Osteoblast (primary cell): Measurements from ENCODE around the gene ADH6. TPM values are rescaled to one million over a fixed set of nuclear protein-coding genes. Genes with fewer than 3 reads are reported as not detected.

ENCODE experiments used
- DNase-seq: peaks from one replicate; pipeline ENCODE4 v3.0.0; 2011; ENCODE audit warnings: low spot score, mixed read lengths; ENCODE audit not compliant: insufficient read length; ENCODE audit errors: missing footprints
- H2AFZ ChIP-seq: 2 replicates; pipeline ENCODE4 v1.6.0; 2011; ENCODE audit warnings: mild to moderate bottlenecking, low read length
- H3K27ac ChIP-seq: 2 replicates; pipeline ENCODE4 v1.5.1; 2011; ENCODE audit warnings: mild to moderate bottlenecking, low read depth, low read length, moderate library complexity
- H3K27me3 ChIP-seq: 2 replicates; pipeline ENCODE4 v1.6.0; 2012; ENCODE audit warnings: mild to moderate bottlenecking, control low read depth, inconsistent platforms, low read length, moderate library complexity; ENCODE audit not compliant: insufficient read depth
- H3K36me3 ChIP-seq: 2 replicates; pipeline ENCODE4 v1.5.1; 2011; ENCODE audit warnings: mild to moderate bottlenecking, low read length, control low read depth, moderate library complexity; ENCODE audit not compliant: insufficient read depth
- H3K4me1 ChIP-seq: 2 replicates; pipeline ENCODE4 v1.5.1; 2011; ENCODE audit warnings: mild to moderate bottlenecking, low read length, control low read depth, moderate library complexity; ENCODE audit not compliant: insufficient read depth
- H3K4me2 ChIP-seq: 2 replicates; pipeline ENCODE4 v1.6.0; 2011; ENCODE audit warnings: mild to moderate bottlenecking, low read length; ENCODE audit not compliant: insufficient read depth
- H3K4me3 ChIP-seq: fragments of 200-600 bp; sonication (generic); 3 replicates; pipeline ENCODE4 v1.5.1; 2012; ENCODE audit warnings: mild to moderate bottlenecking, low read length, inconsistent platforms; ENCODE audit not compliant: insufficient read depth
- H3K79me2 ChIP-seq: 2 replicates; pipeline ENCODE4 v1.6.0; 2012; ENCODE audit warnings: mild to moderate bottlenecking, low read length, control low read depth, inconsistent platforms; ENCODE audit not compliant: insufficient read depth
- H3K9me3 ChIP-seq: 2 replicates; pipeline ENCODE4 v1.5.1; 2011; ENCODE audit warnings: low read depth, low read length, control low read depth
- H4K20me1 ChIP-seq: 2 replicates; pipeline ENCODE4 v1.6.0; 2012; ENCODE audit warnings: mild to moderate bottlenecking, low read length, control low read depth; ENCODE audit not compliant: insufficient read depth
- CTCF ChIP-seq: IDR thresholded peaks from 2 replicates; pipeline ENCODE4 v1.5.1; 2011; ENCODE audit warnings: mild to moderate bottlenecking, low read depth, low read length, moderate library complexity; ENCODE audit errors: extremely low read depth
- total RNA-seq: library from RNA; depleted of rRNA; stranded (reverse); fragments of >200 nt; gene quantifications from 2 replicates; pipeline ENCODE4 v1.2.3, GENCODE V29; 2012

The ADH6 gene
- total RNA-seq, 1 donor: not detected

- Histone ChIP-seq H3K79me2 (no peaks in the 10 kb centered on the region), H3K4me1 (no peaks in the 10 kb centered on the region), H3K27me3 (no peaks in the 10 kb centered on the region), H3K4me2 (no peak overlapping the region), H2AFZ (no peak overlapping the region), H3K36me3 (no peaks in the 10 kb centered on the region), H3K4me3 (no peak overlapping the region), H4K20me1 (no peaks in the 10 kb centered on the region), H3K9me3 (no peaks in the 10 kb centered on the region), H3K27ac (no peak overlapping the region)
- DNase-seq: no peak
- TF ChIP-seq CTCF: no peak
Measured at GRCh38 chr4:99166544-99166943, 52.5 kb downstream of the ADH6 start.

GRCh38 chr4:99165978-99166377 lies 53.1 kb downstream of the ADH6 start:
- H3K36me3 ChIP-seq: no peaks in the 10 kb centered on the region
- no peak for DNase-seq
- H4K20me1 ChIP-seq: no peaks in the 10 kb centered on the region
- no peaks in the 10 kb centered on the region for H3K27me3 ChIP-seq
- H3K9me3 ChIP-seq: no peaks in the 10 kb centered on the region
- no peak overlapping the region for H3K4me3 ChIP-seq
- TF ChIP-seq CTCF: no peak
- H3K27ac ChIP-seq: no peak overlapping the region
- no peaks in the 10 kb centered on the region for H3K79me2 ChIP-seq
- no peak overlapping the region for H2AFZ ChIP-seq
- H3K4me1 ChIP-seq: no peaks in the 10 kb centered on the region
- no peak overlapping the region for H3K4me2 ChIP-seq

- Histone ChIP-seq H3K79me2 (no peaks in the 10 kb centered on the region), H3K9me3 (no peaks in the 10 kb centered on the region), H3K27ac (no peak overlapping the region), H4K20me1 (no peaks in the 10 kb centered on the region), H3K4me3 (no peak overlapping the region), H2AFZ (no peak overlapping the region), H3K4me1 (no peaks in the 10 kb centered on the region), H3K27me3 (no peaks in the 10 kb centered on the region), H3K36me3 (no peaks in the 10 kb centered on the region), H3K4me2 (no peak overlapping the region)
- no peak for DNase-seq
- no peak for TF ChIP-seq CTCF
Measured at GRCh38 chr4:99161373-99162099, 57.5 kb downstream of the ADH6 start.

- DNase-seq: no peak
- H3K4me1 ChIP-seq: no peaks in the 10 kb centered on the region
- no peaks in the 10 kb centered on the region for H3K79me2 ChIP-seq
- no peak for TF ChIP-seq CTCF
- H3K36me3 ChIP-seq: no peaks in the 10 kb centered on the region
- H3K9me3 ChIP-seq: no peaks in the 10 kb centered on the region
- H2AFZ ChIP-seq: no peak overlapping the region
- no peaks in the 10 kb centered on the region for H3K27me3 ChIP-seq
- no peak overlapping the region for H3K4me2 ChIP-seq
- no peaks in the 10 kb centered on the region for H4K20me1 ChIP-seq
- no peak overlapping the region for H3K4me3 ChIP-seq
- H3K27ac ChIP-seq: no peak overlapping the region
Measured at GRCh38 chr4:99159699-99160098, 59.3 kb downstream of the ADH6 start.
